HG03108 (cell line): ENCODE data around the gene DEPP1.

Source experiments
- ATAC-seq: cut with Tn5 transposase; IDR thresholded peaks from one replicate; pipeline ENCODE4 v1.9.1; 2021; ENCODE audit warnings: moderate library complexity; ENCODE audit not compliant: unreplicated experiment

Gene DEPP1

DNA sequence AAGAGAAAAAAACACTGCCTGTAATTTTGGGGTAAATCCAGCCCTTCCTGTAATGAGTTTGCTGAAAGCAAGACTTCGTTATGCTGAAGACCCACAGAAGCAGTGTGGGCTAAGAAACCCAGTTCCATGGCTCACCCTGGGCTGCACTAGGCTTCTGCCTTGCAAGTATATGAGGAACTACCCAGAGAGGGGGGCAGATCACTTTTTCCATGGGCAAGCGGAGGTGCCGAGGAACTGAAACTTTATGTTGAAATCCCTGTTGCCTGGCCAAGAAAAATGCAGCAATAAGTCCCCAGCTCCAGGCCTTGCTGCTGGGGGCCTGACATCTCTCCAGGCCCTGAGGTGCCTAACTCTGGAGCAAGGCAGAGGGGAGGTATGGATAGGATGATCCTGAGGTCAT is 10.5 kb downstream of the DEPP1 start:
- no peak for ATAC-seq

DNA sequence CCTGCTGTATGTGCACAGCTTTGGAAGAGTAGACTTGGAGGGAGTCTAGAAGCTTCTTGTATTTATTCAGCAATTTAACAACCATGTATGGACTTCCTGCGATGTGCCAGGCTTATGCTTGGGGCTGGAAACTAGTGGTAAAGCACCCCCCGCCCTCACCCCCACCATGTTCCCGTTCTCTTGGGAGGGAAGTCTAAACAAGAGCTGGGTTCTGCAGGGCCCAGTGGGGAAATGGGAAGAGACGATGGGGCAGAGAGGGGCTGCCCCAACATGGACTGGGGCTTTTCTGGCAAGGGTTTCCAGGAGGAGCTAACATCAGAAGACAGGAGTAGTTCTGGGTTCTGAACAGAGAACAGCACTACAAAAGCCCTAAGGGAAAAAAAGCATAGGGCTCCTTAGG is 11.0 kb downstream of the DEPP1 start:
- no peak for ATAC-seq

DNA sequence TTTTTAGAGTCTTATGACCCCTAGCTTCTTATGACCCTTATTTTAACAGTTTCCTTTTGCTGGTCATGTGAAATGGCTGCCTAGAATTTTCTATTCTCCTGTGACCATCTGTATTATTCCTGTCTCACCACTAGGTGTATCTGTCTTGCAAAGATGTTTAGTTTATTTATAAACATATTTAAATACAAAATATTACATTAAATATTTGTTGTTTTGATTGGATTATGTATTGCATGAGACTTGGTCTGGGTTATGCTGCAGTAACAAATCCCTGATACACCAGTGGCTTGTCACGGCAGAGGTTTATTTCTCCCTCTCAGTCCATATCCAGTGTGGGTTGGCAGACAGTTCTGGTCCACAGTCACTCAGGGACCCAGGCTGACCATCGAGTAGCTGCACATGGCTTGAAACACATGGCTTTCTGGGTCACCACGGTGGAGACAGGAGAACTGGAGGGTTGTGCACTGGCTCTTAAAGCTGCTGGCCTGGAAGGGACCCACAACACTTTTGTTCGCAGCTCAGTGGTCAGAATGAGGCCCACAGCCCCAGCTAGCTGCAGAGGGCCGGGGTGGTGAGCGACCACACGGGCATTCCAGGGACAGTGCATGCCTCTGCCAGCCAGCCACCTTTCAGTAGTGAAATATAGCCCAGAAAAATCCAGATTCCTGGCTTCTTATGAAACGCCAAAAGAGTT is 11.6 kb downstream of the DEPP1 start:
- no peak for ATAC-seq

DNA sequence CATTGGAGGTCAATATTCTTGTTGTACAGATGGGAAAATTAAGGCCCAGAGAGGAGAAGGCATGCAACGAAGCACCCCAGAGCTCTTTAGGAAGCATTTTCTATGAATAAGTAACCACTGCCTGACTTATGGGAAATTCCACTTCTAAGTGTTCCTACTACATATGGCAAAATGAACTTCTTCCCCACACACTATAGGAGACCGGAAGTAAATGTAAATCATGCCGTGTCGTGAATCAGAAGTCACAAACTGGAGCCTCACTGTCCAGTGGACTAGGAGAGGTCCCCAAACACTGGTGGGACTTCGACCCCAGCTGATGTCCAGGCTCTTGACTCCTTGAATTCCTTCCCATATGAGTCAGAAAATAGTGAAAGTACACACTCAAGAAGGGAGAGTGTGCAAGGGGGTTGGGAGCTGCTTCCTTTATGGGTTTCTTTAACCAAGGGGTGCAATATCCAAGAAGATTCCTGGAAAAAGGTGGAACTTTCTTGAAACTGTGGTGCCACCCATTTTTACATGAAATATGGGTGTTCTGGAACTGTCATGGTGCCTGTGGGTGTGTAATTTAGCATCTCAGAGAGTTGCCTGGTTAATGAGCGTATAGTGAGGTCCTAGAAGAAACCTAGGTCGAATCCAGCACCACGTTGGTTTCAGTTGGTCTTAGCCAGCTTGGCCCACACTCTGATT is 12.3 kb downstream of the DEPP1 start:
- ATAC-seq = no peak

DNA sequence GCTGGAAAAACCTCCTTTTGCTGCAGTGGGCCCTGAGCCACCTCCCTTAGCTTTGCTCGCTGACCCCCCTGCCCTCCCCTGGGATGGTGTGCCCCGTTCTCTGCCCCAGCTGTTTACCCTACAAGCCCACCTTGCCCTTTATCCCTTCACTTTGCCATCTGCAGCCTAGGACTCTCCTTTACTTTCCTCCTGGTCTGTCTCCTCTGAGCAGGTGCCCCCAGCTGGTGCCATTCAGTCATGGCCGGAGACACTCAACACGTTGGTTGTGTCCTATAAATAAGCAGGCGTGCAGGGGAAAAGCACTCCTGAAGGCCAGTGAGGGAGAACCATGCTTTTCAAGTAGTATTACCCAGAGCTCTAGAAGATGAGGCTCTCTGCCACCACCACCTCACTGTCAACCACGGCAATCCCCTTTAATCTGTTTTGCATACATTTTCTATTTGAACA is 12.9 kb downstream of the DEPP1 start:
- no peak for ATAC-seq

DNA sequence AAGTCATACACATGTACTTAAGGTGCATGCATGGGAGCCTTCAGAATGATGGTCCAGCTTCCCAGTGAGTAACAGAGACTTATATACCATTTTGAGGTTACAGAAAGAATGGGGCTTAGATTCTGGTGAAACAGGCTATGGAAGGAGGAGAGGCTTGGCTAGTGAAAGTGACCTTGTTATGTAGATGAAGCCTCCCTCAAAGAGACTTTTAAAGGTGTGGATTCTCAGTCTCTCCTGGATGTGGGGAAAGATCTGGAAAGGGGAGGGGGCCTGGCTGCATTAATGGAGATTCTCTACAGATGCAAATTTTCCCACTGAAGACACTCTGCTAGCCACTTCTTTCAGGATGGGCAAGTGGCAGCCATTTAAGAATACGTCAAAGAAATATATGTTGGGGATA is 13.5 kb downstream of the DEPP1 start:
- no peak for ATAC-seq

DNA sequence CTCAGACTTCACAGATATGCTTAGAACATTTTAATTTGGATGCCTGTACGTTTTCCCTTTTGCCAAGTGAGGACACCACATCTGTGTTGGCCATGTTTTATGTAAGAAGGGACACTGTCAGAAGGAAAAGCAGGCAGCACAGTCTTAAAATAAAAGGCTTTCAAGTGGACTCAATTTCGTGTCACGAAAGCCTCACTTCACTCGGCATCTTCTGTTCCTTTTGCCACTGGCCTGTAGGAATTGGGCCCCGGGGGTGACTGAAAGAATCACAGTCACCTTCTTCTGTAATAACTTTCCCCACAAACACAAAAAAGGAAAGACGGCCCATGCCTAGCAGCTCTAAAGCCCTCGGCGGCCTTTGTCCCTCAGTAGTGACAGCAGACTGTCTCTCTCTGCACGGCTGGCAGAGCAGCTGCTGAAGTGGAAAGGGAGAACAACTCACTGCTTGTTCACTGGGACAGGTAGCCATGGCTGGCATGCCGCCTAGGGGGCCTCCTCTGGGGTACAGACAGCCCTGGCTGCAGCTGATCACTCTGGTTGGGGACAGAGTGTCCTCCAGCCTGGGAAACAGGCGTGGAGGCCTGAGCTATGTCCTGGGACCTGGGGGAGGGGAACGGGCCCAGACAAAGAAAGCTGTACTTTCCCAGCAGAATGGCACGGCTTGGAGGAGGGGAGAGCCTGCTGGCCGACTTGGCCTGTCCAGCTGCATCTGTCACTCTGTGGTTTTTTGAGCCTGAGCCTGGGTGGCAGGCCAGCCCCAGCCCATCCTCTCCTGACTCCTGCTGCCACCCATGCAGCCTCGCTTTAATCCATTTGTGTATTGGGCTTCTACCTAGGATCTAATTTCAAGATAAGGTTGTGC is 14.6 kb downstream of the DEPP1 start:
- no peak for ATAC-seq

DNA sequence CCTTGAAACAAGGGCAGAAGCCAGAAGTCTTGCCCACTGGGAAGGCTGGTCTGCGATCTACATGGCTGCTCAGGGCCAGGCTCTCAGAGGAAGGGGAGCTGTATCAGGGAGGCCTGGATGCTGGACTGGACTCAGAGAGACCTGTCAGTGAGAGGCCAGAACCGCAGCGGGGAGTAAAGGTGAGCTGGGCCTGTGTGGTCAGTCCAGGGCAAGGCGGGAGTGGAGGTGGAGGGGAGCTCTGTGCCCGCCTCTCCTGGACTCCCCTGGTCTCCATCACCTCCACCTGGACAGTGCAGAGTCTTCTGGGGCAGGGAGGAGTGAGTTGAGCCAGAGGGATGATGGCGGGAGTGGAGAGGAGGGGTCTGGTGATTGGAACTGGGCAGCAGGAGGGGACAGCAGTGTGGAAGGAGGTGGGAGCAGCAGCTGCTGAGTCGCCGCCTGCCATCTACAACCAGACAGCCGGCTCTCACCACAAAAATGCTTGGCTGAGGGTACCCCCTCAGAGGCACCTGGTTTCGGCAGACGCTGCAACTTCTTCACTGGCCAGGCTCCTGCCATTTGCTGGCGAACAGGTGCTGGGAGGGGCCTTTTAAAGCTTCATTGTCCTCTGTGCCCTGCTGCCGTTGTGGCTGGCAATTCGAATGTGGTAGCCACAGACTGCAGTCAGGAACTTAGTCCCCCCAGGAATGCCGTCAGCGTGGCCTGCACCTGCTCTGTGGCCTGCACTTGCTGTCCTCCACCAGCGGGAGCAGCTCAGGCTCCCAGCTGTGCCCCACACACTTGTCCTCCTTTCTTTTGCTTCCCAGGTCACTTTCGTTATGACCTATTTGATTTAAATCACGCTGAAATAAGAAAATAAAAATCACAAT is 15.5 kb downstream of the DEPP1 start:
- no peak for ATAC-seq

DNA sequence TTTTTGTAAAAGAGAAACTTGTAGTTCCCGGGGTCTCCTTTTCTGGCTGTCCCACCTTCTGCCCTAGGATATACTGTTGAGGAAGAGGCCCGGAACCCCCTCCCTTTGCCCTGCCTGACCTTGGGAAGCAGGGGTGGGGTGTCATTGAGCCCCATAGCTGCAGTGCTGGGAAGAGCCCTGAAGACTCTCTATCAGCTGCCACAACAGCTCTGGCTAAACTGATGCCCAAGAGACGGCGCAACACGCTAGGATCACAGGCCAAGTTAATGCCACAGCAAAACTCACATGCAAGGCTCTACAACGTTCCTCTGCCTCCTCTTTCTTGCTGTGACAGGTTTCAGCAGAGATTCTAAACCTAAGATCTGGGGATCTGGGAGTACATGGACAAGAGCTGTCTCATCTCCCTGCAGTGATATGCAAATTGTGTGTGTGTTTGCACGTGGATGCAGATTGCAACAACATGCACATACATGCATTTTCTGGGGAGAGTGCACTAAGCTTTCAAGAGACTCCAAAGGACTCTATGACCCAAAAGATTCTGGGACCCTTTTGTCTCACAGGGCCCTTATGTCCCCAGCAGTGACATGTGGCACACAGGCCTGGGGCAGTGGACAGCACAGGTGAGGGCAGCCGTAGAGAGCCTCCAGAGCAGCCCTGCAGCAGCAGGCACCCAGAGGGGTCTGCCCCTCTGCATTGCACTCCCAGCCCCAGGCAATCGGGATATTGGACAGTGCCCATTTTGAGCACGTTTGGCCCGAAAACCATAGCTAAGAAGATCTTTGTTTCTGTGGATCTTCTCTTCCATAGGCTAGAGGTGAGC is 16.5 kb downstream of the DEPP1 start:
- ATAC-seq = no peak

DNA sequence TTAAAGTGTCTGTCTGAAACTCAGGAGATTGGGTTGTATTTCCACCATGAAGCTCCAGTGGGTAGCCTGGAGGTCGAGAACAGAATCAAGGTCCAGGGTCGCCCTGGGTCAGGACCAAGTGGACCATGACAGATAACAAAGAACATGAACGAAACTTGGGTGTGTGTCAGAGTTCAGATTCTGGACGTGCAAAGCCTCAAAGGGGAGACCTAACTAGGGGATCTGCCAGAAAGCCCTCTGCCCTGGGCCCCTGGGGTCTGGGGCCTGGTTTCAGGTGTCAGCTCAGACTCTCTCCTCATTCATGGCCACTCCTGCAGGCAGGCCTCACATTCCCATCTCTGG is 17.4 kb downstream of the DEPP1 start:
- ATAC-seq = no peak

DNA sequence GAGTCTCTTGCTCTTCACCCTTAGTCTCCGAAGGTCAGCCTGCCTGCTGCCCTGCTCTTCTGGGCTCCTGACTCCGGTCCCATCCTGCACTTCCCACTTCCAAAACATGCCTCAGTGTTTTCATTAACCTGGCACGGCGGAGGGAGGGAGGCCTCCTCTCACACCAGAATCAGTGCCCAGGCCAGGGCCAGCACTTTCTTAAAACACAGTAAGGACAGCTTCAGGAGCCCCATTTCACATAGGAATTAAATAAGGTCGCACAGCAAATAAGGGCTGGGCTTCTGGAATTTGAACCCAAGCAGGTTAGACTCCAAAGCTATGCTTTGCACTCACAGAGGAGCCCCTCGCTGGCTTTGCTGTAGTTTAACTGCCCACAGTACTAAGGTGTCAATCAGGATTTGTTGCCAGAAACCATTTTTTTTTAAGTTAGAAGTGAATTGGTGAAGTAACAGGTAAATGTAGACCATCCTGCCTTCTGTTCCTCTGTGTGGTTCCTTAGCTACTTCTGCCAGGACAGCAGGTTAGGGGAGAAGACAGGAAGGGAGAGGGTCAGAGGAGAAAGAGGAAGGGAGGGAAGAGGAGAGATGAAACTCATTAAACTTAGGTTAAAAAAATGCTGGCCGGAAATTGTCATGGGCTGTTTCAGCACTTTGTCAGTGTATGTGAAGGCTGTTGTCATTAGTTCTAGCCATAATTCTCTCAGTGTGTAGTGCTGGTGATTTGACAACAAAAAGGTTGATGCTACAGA is 18.0 kb downstream of the DEPP1 start:
- ATAC-seq = no peak

DNA sequence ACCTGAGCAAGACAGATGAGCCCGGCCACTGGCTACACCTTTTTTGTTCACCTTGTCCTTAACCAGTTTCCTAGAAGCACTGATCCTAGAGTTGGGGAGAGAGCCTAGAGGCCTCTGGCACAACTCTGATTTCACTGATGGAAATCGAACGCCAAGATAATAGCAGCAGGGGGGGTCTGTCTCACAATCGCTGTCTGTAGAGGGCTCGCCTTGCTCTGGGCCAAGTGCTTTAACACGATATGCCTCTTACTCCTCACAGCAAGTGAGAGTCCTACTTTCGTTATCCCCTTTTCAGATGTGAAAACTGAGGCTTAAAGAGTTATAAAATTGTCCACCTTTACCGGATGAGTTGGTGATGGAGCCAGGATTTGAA is 18.5 kb downstream of the DEPP1 start:
- ATAC-seq = no peak

DNA sequence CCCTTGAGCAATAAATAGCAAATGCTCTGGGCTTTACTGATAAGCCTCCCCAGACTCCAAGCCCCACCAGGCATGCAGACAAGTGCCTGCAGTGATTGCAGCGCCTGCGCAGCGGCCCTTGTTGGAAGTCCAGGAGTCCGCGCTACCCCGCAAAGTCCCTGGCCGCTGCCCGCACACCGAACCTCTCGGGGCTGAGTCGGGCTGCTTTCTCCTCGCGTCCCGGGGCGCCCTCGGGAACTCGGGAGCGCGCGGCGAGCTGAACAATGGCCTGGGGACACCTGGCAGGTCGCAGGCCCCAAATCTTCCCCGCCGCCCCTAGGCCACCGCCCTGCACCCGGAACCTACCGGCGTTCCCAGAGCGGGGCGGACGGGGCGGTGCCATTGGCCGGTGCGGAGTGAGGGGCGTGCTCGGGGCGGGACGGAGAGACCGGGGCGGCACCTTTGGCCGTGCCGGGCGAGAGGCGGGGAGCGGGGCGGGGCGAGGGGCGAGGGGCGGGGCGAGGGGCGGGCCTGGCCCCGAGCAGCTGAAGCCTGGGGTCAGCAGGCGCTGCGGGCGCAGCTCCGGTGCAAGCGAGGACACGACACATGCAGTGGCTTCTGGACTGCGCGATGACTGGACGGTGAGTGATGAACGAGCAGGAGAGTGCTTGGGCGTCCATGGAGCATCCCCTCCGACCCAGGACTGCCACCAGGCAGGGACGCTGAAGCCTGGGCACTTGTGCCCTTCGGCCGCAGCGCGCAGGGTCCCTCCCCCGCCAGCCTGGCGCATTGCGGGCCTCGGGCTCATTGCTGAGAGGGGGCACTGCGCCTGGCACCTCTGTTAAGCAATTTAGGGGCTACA is 19.1 kb downstream of the DEPP1 start, which contains the start of gene RASSF4:
Gene RASSF4 (plus strand): TSS at position 556 of the 841 bp plus-strand sequence. CDS start 10,401 bp downstream, outside the sequence.
- ATAC-seq = peak; percentile 96

DNA sequence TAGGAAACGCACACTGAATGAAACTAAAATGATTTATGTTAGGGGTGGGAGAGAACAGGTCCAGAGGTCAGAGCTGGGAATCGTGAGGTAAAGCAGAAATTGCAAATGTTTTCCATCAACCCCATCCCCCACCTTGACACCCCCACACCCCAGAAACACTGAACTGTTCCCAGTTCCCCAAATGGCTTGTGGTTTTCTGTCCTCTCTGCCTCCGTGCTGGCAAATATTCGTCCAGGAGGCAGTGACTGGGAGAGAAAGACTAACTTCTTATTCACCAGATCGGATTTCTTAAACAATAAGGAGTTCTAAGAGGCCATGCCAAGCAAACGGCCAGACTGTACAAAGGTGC is 19.7 kb downstream of the DEPP1 start:
- no peak for ATAC-seq

DNA sequence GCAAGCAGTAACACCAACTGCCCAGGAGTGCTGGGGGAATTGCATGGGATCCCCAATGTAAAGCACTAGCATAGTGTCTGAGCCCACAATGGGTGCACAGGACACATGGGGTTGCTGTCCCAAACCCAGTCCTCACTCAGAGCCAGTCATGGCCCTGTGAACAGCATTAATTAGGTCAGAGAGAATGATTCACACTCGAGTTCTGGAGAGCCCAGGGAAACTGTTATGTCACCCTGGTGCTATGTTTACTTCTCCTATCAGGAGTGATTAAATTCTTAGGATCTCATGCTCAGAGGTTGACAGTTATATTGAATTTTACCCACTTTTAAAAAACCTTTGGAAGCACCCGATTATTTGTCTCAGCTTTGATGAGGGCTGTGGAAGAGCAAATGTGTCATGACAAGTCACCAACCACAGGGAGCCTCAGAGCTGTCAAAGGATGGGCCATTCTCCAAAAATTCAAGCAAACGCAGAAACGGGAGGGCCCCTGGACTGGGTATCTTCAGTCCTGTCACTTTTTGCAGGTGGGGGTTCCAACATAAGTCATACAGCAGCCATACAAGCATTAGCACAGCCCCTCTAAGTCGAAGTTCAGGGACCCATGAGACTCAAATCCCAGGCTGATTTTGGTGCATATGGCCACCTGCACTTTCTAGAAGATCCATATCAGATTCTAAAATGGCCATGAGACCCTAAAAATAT is 20.3 kb downstream of the DEPP1 start:
- no peak for ATAC-seq

DNA sequence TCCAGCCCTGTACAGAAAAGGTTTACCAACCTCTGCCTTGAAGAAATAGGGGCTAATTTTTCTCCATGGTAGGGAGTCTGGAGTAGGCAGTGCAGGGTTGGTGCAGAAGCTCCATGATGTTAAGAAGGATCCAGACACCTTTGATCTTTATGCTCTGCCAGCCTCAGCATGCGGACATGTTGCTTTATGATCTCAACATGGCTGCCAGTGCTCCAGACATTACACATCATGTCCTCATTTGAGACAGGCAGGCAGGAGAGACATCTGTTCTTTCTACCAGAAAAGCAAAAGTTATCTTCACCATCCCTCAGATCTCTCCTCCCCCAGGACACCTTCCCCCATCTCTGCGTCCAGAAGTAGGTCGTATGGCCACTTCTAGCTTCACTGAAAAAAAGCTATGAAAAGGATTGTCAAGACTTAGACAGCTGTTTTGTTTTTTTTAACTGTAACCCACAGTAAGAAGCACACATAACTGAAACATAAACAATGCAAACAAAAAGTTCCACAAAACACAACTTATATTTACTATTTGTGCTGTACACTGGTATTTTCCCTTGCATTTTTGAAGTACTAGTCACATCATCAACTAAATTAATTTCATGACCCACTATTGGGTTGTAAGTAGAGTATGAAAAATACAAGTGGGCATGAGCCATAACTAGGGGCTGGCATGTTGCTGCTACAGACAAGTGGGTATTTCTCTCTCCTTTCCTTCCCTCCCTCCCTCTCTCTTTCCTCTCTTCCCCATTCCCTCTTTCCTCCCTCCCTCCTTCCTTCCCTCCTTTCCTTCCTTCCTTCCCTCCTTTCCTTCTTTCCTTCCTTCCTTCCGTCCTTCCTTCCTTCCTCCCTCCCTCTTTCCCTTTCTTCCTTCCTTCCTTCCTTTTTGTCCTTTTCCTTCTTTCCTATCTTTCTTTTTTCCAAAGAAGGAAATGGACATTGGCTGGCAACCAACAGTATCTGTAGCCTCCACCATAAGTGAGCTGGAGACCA is 21.6 kb downstream of the DEPP1 start:
- ATAC-seq = no peak

DNA sequence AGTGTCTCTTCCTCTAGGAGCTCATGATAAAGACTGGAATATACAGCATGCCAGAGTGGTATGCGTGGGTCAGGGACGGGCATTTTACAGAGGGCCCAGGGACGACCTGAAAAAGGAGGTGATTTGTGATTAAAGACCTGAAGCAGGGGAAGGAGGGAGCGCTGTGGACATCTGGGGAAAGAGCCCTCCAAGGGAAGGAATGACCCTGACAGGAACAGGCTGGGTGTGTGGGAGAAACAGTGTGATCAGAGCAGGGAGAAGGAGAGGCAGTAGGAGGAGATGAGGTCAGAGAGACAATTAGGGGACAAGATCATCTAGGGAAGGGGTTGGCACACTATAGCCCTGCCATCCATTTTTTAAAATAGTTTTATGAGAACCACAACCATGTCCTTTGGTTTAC is 22.4 kb downstream of the DEPP1 start:
- no peak for ATAC-seq
